ENCODE results near the gene GLI1.

GLI1 gene

GRCh38 chr12:57456145-57456700, 3.4 kb upstream of the GLI1 start:
- peak; percentile 59 for TF ChIP-seq CTCF (IDR thresholded peaks at IDR 0.05; ENCODE audit: control insufficient read depth, extremely low read depth, insufficient read depth)
- no peak for DNase-seq (ENCODE audit: low read depth)

GRCh38 chr12:57456737-57457490, 2.7 kb upstream of the GLI1 start:
- TF ChIP-seq CTCF (IDR thresholded peaks at IDR 0.05; ENCODE audit: control insufficient read depth, extremely low read depth, insufficient read depth), result no peak
- no peak overlapping the region for H3K4me3 ChIP-seq (ENCODE audit: low read depth, low read length)
- DNase-seq (ENCODE audit: low read depth), result no peak

More at GRCh38 chr12:57456145-57456700, 3.4 kb upstream of the GLI1 start:
- H3K4me3 ChIP-seq (ENCODE audit: low read depth, low read length), result no peak overlapping the region

GRCh38 chr12:57458665-57459054, 925 bp upstream of the GLI1 start:
- no peak for DNase-seq (ENCODE audit: low read depth)
- H3K4me3 ChIP-seq (ENCODE audit: low read depth, low read length), result peak overlapping the region; percentile 78
- TF ChIP-seq CTCF (IDR thresholded peaks at IDR 0.05; ENCODE audit: control insufficient read depth, extremely low read depth, insufficient read depth), result no peak

- peak; percentile 74 for DNase-seq (ENCODE audit: low read depth)
These were observed 383 bp upstream of the GLI1 start for GRCh38 chr12:57459055-57459749.

GRCh38 chr12:57460468-57460784, 841 bp downstream of the GLI1 start:
- no peak for TF ChIP-seq CTCF (IDR thresholded peaks at IDR 0.05; ENCODE audit: control insufficient read depth, extremely low read depth, insufficient read depth)
- no peak for DNase-seq (ENCODE audit: low read depth)
- no peak overlapping the region; the same call in 1 of the 2 replicates for H3K4me3 ChIP-seq (ENCODE audit: low read depth, low read length)

More at GRCh38 chr12:57459055-57459749, 383 bp upstream of the GLI1 start:
- peak overlapping the region; percentile 78 for H3K4me3 ChIP-seq (ENCODE audit: low read depth, low read length)
- peak; percentile 95 for TF ChIP-seq CTCF (IDR thresholded peaks at IDR 0.05; ENCODE audit: control insufficient read depth, extremely low read depth, insufficient read depth)

GRCh38 chr12:57460841-57461275, 1.3 kb downstream of the GLI1 start:
- no peak for DNase-seq (ENCODE audit: low read depth)
- no peak overlapping the region for H3K4me3 ChIP-seq (ENCODE audit: low read depth, low read length)
- no peak for TF ChIP-seq CTCF (IDR thresholded peaks at IDR 0.05; ENCODE audit: control insufficient read depth, extremely low read depth, insufficient read depth)

Measured in LNCaP clone FGC (cell line).